Activated CD4-positive, alpha-beta T cell treated with anti-CD3 and anti-CD28 coated beads for 48 hours (primary cell): ENCODE data around the gene AKAP3.

ENCODE experiments used
- DNase-seq: peaks from one replicate; pipeline ENCODE4 v3.0.0-alpha.2; 2020

Gene AKAP3

GRCh38 chr12:4591180-4591687 is 57.6 kb downstream of the AKAP3 start:
- no peak for DNase-seq

- no peak for DNase-seq
Measured at GRCh38 chr12:4589941-4590340, 58.9 kb downstream of the AKAP3 start.

- no peak for DNase-seq
Measured at GRCh38 chr12:4588916-4589315, 59.9 kb downstream of the AKAP3 start.

GRCh38 chr12:4587108-4587507 is 61.7 kb downstream of the AKAP3 start:
- DNase-seq: no peak

- DNase-seq: no peak
Measured at GRCh38 chr12:4586500-4586899, 62.4 kb downstream of the AKAP3 start.

GRCh38 chr12:4584896-4585295 is 64.0 kb downstream of the AKAP3 start:
- no peak for DNase-seq

- DNase-seq: no peak
Measured at GRCh38 chr12:4584281-4584680, 64.6 kb downstream of the AKAP3 start.

- no peak for DNase-seq
Measured at GRCh38 chr12:4580281-4580688, 68.6 kb downstream of the AKAP3 start.

GRCh38 chr12:4579305-4580102 is 69.3 kb downstream of the AKAP3 start:
- DNase-seq: no peak

GRCh38 chr12:4572680-4573079 is 76.2 kb downstream of the AKAP3 start:
- no peak for DNase-seq

GRCh38 chr12:4569261-4569660 is 79.6 kb downstream of the AKAP3 start:
- no peak for DNase-seq

- DNase-seq: no peak
Measured at GRCh38 chr12:4567073-4567881, 81.6 kb downstream of the AKAP3 start.

- DNase-seq: no peak
Measured at GRCh38 chr12:4566474-4566873, 82.4 kb downstream of the AKAP3 start.
